NCI-H748 (cell line): ENCODE results near the gene MYLIP.
A peak's percentile ranks its signal among the peaks of the same experiment; 100 is the strongest.
"Not testable (repeated sequence)": the region's sequence is repeated elsewhere in the genome, so short reads cannot be mapped to it uniquely, and the experiment has no call there.

ENCODE experiments used
- DNase-seq: peaks from one replicate; lab custom pipeline; 2025; ENCODE audit not compliant: unreplicated experiment; lab: John Stamatoyannopoulos, UW

The MYLIP gene

GRCh38 chr6:16168858-16169257 is 40.0 kb downstream of the MYLIP start:
- DNase-seq = peak; percentile 89

DNA sequence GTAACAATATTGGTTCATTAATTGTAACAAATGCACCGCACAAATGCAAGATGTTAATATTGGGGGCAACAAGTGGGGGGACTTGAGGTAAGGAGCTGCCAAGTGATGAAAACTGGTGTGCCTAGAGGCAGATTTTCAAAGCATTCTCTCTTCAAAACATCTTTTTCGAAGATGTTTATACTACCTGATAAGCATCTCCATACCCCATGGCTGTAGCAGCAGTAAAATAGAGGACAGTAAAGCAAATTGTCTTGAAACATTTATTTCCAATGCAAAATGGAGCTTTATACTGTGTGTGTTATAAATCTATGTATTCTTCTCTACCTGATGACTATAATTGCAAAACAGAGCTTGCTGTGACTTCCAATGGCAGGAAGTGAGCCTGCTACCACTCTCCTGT is 42.5 kb downstream of the MYLIP start:
- DNase-seq = no peak

DNA sequence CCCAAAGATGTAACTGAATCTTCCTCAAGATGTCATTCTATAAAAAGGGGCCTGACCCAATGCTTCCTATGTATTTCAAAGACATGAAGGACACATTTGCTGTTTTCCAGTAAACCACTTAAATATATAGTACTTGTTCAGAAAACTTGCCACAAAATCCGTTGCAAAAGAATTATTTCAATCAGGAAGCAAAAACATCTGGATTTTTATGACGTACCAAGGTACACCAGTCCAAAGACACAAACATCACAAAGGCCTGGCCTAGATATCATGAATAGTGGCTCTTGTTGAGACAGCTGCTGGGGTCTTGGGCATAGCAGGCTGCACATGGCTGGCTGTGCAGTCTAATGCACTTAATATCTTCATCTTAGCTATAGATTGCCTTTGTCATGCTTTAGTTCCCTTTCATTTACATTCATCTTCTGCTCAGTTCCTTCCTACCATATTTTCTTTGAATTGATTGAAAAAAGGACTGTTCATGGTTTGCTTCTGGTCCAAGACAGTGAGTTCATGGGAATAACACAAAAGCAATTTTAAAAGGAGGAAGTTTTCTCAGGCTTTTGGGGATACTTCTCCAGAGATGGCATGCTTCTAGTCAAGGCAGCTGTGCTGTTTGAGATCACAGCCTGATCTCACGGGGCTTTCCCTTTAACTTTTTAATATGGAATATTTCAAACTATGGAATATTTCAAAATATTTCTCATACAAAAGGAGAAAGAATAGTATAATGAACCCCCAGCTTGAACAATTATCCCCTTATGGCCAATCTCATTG is 44.5 kb downstream of the MYLIP start:
- no peak for DNase-seq

DNA sequence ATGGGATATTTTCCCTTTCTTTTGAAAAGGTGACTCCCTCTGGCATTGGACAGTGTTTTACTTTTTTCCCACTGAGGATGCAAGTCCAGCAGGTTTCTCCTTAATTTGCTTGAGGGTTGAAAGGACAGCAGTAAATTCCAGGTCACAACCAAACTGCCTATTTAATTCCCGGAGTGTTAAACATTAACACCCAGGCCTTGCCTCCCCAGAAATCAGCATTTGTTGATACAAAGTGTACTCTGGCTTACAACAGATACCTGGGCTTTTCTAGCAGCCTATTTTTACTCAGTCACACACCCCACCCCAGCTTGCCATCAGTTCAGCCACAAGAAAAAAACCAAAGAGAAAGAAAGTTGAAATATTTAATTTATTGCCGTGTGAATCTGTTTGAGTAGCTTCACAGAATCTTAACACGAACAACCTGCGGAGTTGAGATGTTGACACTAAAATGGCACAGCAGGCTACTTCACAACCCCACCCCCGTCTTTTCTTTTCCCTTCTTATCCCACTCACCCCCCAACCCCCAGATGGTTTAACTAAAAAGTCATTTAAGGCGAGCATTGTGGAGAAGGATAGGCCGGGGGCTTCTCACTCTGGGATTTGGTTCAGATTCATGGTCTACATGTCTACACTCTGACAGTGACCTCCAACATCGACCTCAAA is 45.7 kb downstream of the MYLIP start:
- DNase-seq = no peak

DNA sequence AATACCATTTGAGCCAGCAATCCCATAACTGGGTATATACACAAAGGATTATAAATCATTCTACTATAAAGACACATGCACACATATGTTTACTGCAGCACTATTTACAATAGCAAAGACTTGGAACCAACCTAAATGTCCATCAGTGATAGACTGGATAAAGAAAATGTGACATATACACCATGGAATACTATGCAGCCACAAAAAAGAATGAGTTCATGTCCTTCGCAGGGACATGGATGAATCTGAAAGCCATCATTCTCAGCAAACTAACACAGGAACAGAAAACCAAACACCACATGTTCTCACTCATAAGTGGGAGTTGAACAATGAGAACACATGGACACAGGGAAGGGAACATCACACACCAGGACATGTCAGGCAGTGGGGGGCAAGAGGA is 47.7 kb downstream of the MYLIP start:
- DNase-seq = not testable (repeated sequence)

GRCh38 chr6:16177881-16178280 is 49.0 kb downstream of the MYLIP start:
- DNase-seq = no peak

DNA sequence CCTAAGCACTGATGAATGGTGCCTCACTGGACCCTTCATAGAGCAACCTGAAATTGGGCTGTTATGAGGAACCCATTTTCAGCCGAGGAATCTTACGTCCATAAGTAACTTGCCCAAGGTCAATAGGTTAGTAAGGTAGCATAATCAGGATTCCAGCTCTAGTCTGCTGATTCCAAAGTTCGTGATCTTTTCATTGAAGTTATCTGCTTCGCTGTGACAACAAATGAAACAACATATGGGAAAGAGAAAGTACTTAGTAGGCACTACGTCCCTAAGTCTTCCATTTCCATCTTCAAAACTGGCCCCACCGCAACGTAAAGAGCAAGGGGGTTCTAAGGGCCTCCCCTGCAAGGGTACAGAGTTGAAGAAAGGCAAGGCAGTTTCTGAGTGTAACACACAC is 49.5 kb downstream of the MYLIP start:
- no peak for DNase-seq

DNA sequence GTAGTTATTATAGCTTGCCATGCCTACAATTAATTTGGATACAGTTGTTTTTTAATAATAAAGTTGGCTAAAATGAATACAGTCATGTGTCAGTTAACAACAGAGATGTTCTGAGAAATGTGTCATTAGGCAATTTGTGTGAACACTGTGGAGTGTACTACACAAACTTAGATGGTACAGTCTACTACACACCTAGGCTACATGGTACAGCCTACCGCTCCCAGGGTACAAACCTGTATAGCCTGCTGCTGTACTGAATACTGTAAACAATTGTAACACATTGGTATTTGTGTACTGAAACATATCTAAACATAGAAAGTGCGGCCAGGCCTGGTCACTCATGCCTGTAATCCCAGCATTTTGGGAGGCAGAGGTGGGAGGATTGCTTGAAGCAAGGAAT is 50.2 kb downstream of the MYLIP start:
- no peak for DNase-seq

DNA sequence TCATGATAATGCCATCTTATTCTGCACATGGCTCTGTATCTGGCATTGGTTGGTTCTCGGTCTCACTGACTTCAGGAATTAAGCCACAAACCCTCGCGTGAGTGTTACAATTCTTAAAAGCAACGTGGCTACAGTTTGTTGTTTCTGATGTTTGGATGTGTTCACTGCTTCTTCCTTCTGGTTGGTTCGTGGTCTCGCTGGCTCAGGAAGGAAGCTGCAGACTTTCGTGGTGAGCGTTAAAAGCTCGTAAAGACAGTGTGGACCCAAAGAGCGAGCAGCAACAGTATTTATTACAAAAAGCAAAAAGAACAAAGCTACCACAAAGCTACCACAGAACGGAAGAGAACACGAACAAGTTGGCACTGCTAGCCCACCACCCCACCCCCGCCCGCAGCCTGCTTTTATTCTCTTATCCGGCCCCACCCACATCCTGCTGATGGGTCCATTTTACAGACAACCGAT is 51.1 kb downstream of the MYLIP start:
- no peak for DNase-seq

GRCh38 chr6:16180696-16181438 is 52.0 kb downstream of the MYLIP start:
- DNase-seq = no peak

DNA sequence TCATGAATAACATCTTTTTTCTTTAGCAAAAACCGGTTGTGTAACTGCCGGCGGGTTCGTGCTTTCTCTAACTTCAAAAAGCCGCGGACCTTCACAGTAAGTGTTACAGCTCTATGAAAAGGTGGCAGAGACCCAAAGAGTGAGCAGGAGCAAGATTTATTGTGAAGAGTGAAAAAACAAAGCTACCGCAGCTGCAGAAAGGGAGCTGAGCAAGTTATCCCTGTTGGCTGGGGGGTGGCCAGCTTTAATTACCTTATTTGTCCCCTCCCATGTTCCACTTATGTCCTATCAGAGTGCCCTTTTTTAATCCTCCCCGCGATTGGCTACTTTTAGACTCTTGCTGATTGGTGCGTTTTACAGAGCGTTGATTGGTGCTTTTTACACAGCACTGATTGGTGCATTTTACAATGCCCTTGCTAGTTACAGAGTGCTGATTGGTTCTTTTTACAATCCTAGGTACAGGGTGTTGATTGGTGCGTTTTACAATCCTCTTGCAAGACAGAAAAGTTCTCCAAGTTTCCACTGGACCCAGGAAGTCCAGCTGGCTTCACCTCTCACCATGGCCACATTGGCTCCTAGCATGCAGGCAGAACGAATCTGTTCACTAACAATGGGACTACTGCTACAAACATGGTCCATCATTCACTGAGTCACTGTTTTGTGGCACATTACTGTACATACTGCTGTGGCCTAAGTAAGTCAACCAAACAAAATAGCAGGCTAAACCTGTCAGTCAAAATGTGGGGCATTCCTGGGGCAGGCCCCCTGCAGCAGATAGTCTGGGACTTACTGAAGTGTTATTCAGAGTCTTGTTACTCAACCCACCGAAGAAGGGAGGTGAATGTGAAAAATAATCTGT is 52.8 kb downstream of the MYLIP start:
- no peak for DNase-seq

GRCh38 chr6:16183187-16183664 is 54.3 kb downstream of the MYLIP start:
- DNase-seq = peak; percentile 69

DNA sequence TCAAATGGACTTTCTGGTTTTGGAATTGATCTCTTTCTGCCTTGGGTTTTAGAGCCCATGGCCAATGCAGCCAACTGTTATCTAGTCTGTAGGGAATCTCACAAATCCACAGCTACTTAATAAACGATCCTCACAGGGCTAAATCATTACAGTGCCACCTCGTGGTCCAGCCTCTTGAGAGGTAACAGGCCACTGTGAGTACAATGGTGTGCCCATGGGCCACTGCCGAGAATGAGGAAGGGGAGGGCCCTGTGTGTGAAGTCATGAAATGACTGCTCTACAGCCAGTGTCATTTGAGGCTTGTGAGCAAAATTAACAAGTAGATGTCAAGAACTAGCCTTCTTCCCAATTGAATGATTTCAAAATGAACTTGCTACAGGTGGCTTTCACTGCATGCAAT is 55.2 kb downstream of the MYLIP start:
- peak; percentile 84 for DNase-seq

GRCh38 chr6:16184551-16184950 is 55.7 kb downstream of the MYLIP start:
- DNase-seq = no peak

- no peak for DNase-seq
Measured at GRCh38 chr6:16187176-16187575, 58.3 kb downstream of the MYLIP start.

DNA sequence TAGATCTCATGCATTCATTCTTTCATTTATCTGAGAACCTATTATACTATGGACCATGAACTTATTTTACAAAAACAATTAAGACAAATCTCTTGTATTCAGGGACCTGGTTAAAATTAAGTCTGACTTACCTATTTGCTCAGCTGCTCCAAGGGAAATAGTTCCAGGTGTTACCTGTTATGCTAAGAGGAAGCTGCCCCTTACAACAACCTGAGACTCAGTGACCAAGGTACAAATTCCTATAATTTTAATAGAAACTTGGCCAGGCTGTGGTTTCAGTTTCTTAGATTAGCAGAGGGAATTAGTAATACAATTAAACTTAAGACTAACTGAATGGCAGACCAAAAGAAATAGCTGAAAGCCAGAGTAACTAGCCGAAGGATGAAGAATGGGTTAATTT is 61.3 kb downstream of the MYLIP start:
- DNase-seq = peak; percentile 81

DNA sequence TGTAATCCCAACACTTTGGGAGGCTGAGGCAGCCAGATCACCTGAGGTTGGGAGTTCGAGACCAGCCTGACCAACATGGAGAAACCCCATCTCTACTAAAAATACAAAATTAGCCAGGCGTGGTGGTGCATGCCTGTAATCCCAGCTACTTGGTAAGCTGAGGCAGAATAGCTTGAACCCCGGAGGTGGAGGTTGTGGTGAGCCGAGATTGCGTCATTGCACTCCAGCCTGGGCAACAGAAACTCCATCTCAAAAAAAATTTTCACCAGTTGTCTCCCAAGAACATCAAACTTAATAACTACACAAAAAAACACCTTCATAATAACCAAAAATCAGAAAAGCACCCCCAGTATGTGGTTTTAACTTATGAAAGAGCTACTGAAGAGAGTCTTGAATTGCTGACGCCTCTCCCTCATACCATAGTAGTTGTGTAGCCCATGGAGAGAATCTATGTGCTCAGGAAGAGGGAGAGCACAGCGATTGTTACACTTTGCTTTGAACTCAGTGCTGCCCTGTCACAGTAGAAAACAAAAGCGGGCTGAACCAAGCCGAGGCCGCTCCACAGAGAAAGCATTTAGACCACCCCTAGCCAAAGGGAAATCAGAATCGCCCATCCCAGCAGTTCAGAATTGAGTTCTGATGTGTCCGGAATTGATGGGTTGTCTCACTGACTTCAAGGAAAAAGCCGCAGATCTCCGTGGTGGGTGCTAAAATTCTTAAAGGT is 67.5 kb downstream of the MYLIP start:
- DNase-seq = peak; percentile 24

DNA sequence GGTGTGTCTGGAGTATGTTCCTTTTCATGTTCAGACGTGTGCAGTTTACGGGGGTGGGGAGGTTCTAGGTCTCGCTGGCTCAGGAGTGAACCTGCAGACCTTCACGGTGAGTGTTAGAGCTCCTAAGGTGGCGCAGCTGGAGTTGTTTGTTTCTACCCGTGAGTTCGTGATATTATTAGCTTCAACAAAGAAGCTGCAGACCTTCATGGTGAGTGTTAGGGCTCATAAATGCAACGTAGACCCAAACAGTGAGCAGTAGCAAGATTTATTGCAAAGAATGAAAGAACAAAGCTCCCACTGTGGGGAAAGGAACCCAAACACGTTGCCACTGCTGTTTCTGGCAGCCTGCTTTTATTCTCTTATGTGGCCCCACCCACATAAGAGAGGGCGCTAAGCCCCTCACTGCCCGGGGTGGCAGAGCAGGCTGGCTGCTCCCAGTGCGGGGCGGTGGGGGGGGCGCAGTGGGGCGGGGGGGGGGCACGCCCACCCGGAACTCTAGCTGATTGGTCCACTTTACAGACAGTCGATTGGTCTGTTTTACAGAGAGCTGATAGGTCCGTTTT is 68.2 kb downstream of the MYLIP start:
- DNase-seq = peak; percentile 64
